Gastroesophageal sphincter (tissue), 3 donors: Measurements from ENCODE around the gene AREL1.

Experiments
- CTCF ChIP-seq, 4 experiments: fragments of 200-600 bp in 2 of 4; fragments of 450-650 bp in 2 of 4; sonication (generic) in 1 of 4; IDR thresholded peaks; one replicate each; pipeline ENCODE4 v1.5.1; 2017 to 2019; ENCODE audit warnings: antibody characterized with exemption in 4 of 4, mild to moderate bottlenecking in 2 of 4, moderate library complexity in 2 of 4
- EP300 ChIP-seq: sonication (generic); formaldehyde crosslinking; IDR thresholded peaks from one replicate; pipeline ENCODE4 v1.6.1; 2017; ENCODE audit warnings: antibody characterized with exemption, mild to moderate bottlenecking
- POLR2A ChIP-seq, 2 donors: fragments of 450-650 bp; IDR thresholded peaks; one replicate each; pipeline ENCODE4 v1.6.1; 2017; ENCODE audit warnings: antibody characterized with exemption in 2 of 2, mild to moderate bottlenecking in 2 of 2, moderate library complexity in 1 of 2
- POLR2AphosphoS5 ChIP-seq: sonication (generic); formaldehyde crosslinking; IDR thresholded peaks from one replicate; pipeline ENCODE4 v1.6.1; 2017; ENCODE audit warnings: antibody characterized with exemption

- TF ChIP-seq CTCF (IDR thresholded peaks at IDR 0.05) (no peak), EP300 (no peak), POLR2A (IDR thresholded peaks at IDR 0.05) (no peak), POLR2AphosphoS5 (no peak)
Observed at GRCh38 chr14:74670726-74671411, 42.0 kb downstream of the AREL1 start.
